Large intestine (tissue), 3 donors: Measurements from ENCODE around the gene FOXA1. TPM values are rescaled to one million over a fixed set of nuclear protein-coding genes. Genes with fewer than 3 reads are reported as not detected.

Experiments used
- DNase-seq, 2 donors: peaks; one replicate each; pipeline versions ENCODE4 v3.0.0 to v3.0.0-alpha.2; 2013
- H3K27ac ChIP-seq: one replicate; pipeline ENCODE4 v1.5.1; 2013; ENCODE audit warnings: low read length
- H3K27me3 ChIP-seq: 2 replicates; pipeline ENCODE4 v1.6.1; 2013; ENCODE audit warnings: low read length; ENCODE audit not compliant: control insufficient read depth, insufficient read depth
- H3K36me3 ChIP-seq: 2 replicates; pipeline ENCODE4 v1.6.1; 2013; ENCODE audit warnings: low read length; ENCODE audit not compliant: control insufficient read depth, insufficient read depth
- H3K4me1 ChIP-seq: one replicate; pipeline ENCODE4 v1.6.1; 2013; ENCODE audit warnings: low read length; ENCODE audit not compliant: control insufficient read depth, insufficient read depth
- H3K4me3 ChIP-seq: one replicate; pipeline ENCODE4 v1.5.1; 2013; ENCODE audit warnings: low read length
- H3K9me3 ChIP-seq: one replicate; pipeline ENCODE4 v1.6.1; 2013; ENCODE audit warnings: mild to moderate bottlenecking, low read depth, low read length, moderate library complexity; ENCODE audit not compliant: control insufficient read depth
- WGBS: methylation state at CpG from one replicate; pipeline ENCODE4 v1.1.5; 2013; ENCODE audit warnings: low lambda C conversion rate; ENCODE audit not compliant: insufficient coverage; 5-methylcytosine and 5-hydroxymethylcytosine counted together
- polyA plus RNA-seq: library from polyadenylated mRNA; unstranded; fragments of 120-200 nt; gene quantifications from one replicate; pipeline ENCODE4 v1.2.1, GENCODE V29; 2013

Gene FOXA1
- polyA plus RNA-seq, 1 donor: 36.0 TPM

- Histone ChIP-seq H3K27me3 (peaks cover 54% of the 10 kb centered on the region), H3K9me3 (peaks cover 5% of the 10 kb centered on the region), H3K27ac (peak overlapping the region; percentile 3), H3K36me3 (no peaks in the 10 kb centered on the region), H3K4me1 (peaks cover 14% of the 10 kb centered on the region), H3K4me3 (no peak overlapping the region)
- no CpG with 5 or more reads among the region's 9 CpGs for WGBS
- no peak for DNase-seq
Measured at GRCh38 chr14:37603688-37604251, 8.7 kb upstream of the FOXA1 start.

DNA sequence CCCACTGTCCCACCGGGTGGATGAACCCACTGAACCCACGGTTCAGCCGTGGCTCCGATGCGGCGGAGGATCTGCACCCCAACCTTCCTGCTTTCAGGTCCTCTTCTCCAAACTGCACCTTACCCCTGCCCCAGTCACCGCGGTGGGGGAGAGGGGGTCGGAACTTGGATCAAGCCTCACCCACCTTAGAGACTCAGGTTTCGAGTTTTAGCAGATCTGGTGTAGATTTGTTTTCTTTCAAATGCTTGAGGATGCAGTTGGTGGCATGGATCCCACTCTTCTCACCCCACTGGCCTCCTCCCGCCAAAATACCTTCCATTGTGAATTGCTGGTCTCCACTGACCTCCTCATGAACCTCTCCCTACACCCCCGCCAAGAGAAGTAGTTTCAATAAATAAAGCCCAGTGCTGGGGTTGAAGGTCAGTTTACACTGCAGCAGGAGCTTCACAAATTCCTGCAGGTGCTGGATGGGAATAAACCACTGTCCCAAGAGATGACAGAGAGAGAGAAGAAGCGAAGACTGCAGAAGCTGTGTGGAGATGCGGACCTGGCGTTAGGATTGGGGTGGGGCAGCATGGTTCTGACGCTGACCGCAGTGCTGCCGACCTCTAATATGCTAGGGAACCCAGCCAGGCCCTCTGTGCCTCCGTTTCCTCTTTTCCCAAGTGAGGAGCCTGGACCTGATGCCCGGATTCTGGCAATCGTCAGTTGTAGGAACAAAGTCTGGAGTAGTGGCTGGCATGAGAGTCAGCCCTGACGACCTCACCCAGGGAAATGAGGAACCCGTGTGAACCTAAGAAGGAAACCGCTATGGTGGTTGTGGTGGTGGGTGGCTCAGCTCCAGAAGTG is 7.8 kb upstream of the FOXA1 start:
- H3K27ac ChIP-seq: peak overlapping the region; percentile 34
- H3K9me3 ChIP-seq: peaks cover 5% of the 10 kb centered on the region
- H3K36me3 ChIP-seq: no peaks in the 10 kb centered on the region
- H3K27me3 ChIP-seq: peaks cover 64% of the 10 kb centered on the region
- H3K4me3 ChIP-seq: peak overlapping the region; percentile 19
- DNase-seq: peak in 1 of 2 donors; percentile 58
- peaks cover 14% of the 10 kb centered on the region for H3K4me1 ChIP-seq
- no CpG with 5 or more reads among the region's 24 CpGs for WGBS

GRCh38 chr14:37601865-37602264 is 6.8 kb upstream of the FOXA1 start:
- H3K4me3 ChIP-seq: peak overlapping the region; percentile 19
- peaks cover 5% of the 10 kb centered on the region for H3K9me3 ChIP-seq
- DNase-seq: peak in 1 of 2 donors; percentile 53
- peaks cover 17% of the 10 kb centered on the region for H3K4me1 ChIP-seq
- no peaks in the 10 kb centered on the region for H3K36me3 ChIP-seq
- H3K27ac ChIP-seq: no peak overlapping the region
- peaks cover 73% of the 10 kb centered on the region for H3K27me3 ChIP-seq
- WGBS: 0% methylated on average over 1 of the region's 22 CpGs

- peaks cover 19% of the 10 kb centered on the region for H3K4me1 ChIP-seq
- peaks cover 5% of the 10 kb centered on the region for H3K9me3 ChIP-seq
- H3K27me3 ChIP-seq: peaks cover 78% of the 10 kb centered on the region
- no peak overlapping the region for H3K27ac ChIP-seq
- H3K4me3 ChIP-seq: no peak overlapping the region
- WGBS: no CpG with 5 or more reads among the region's 4 CpGs
- peak in 1 of 2 donors; percentile 29 for DNase-seq
- H3K36me3 ChIP-seq: no peaks in the 10 kb centered on the region
Measured at GRCh38 chr14:37600880-37601741, 6.1 kb upstream of the FOXA1 start.

GRCh38 chr14:37599507-37600368 is 4.7 kb upstream of the FOXA1 start:
- Histone ChIP-seq H3K4me3 (peak overlapping the region; percentile 53), H3K36me3 (no peaks in the 10 kb centered on the region), H3K27ac (peak overlapping the region; percentile 97), H3K9me3 (peaks cover 7% of the 10 kb centered on the region), H3K27me3 (peaks cover 86% of the 10 kb centered on the region), H3K4me1 (peaks cover 19% of the 10 kb centered on the region)
- DNase-seq: peak in 1 of 2 donors; percentile 76
- no CpG with 5 or more reads among the region's 57 CpGs for WGBS

DNA sequence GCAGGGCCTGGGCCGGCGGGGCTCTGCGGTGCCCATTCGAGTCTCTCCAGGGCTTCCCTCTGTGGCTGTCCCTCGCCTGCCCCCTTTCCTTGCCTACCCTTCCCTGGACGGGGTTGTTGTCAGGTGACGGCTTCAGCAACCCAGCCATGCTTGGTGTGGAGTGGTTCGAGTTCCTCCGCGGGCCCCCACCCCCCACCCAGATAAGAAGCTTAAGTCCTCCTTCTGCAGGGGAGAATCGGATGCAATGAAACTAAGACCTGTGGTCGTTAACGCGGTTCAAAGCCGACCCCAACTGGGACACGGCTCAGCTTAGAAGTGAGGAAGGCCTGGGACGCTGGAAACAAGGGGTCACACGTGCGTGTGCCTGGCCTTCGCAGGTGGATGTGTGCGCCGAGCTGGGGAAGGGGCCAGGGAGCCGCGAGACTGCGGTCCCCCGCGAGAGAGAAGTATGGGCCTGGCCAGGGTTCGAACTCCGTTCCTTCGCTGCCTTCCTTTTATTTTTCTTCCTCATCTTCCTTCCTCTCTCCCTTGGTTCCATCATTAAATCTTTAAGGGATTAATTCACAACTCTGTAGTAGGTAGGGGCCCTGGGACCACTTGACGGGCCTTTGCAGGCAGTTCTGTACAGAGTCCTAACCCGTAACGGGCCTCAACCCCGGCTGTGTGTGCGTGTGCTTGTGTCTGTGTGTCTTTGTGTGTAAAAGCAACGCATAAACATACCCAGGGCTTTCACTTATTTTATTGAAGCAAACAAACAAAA is 3.9 kb upstream of the FOXA1 start:
- Histone ChIP-seq H3K27me3 (peaks cover 85% of the 10 kb centered on the region), H3K36me3 (no peaks in the 10 kb centered on the region), H3K27ac (peak overlapping the region; percentile 97), H3K9me3 (peaks cover 9% of the 10 kb centered on the region), H3K4me3 (peak overlapping the region; percentile 53), H3K4me1 (peaks cover 19% of the 10 kb centered on the region)
- whole genome bisulfite sequencing: 17% methylated on average over 5 of the region's 36 CpGs
- no peak for DNase-seq

DNA sequence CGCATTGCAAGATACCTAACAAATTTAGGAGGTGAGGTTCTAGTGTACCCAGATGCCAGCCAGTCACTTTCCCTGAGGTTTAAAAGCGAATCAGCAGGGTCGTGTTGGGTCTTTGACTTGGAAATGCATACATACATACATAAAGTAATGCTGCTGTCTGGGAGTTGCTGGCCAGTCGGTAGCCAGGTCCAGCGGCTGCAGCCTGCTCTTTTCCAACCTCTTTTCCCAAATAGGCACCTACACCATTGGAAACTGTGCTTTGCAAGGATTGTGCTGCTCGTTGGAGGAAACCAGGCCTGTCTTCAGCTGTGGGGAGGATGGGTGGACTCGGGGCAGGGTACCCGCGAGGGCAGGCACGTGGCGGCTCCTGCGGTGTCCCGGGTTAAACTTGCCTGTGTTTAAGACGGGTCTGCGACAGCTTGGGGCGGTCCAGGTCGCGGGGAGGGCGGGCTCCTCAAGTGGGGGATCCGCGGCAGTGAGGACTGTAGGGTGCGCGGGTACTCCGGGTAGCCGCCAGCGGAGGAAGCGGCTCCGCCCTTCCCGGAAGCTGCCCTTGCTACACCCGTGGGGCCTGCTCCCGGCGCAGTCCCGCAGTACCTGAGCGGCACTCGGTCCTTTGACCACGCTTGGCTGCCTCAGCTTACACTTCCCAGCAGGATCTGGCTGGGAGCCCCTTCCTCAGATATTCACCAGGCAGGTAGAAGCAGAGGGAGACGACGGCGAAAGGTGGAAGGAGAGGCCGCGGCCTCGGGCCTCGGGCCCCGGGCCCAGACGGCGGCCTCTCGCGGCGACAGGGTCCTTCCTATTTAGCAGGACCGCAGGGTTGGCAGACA is 3.1 kb upstream of the FOXA1 start:
- WGBS: no CpG with 5 or more reads among the region's 50 CpGs
- H3K27ac ChIP-seq: peak overlapping the region; percentile 97
- H3K36me3 ChIP-seq: no peaks in the 10 kb centered on the region
- H3K4me1 ChIP-seq: peaks cover 16% of the 10 kb centered on the region
- H3K4me3 ChIP-seq: peak overlapping the region; percentile 53
- H3K9me3 ChIP-seq: peaks cover 9% of the 10 kb centered on the region
- H3K27me3 ChIP-seq: peaks cover 83% of the 10 kb centered on the region
- DNase-seq: peak; percentile 61 to 89

- Histone ChIP-seq H3K4me3 (peak overlapping the region; percentile 53), H3K27me3 (peaks cover 83% of the 10 kb centered on the region), H3K9me3 (peaks cover 9% of the 10 kb centered on the region), H3K4me1 (peaks cover 14% of the 10 kb centered on the region), H3K27ac (peak overlapping the region; percentile 97), H3K36me3 (no peaks in the 10 kb centered on the region)
- no CpG with 5 or more reads among the region's 20 CpGs for WGBS
- DNase-seq: peak; percentile 71 to 83
Measured at GRCh38 chr14:37597538-37597913, 2.5 kb upstream of the FOXA1 start.
